OCI-M2 (cell line): ENCODE measurements around the gene FBXO11.
"Not testable (repeated sequence)": the region's sequence is repeated elsewhere in the genome, so short reads cannot be mapped to it uniquely, and the experiment has no call there.

ENCODE experiments used
- DNase-seq: peaks from one replicate; lab custom pipeline; 2025; ENCODE audit not compliant: unreplicated experiment; lab: John Stamatoyannopoulos, UW

Gene FBXO11

GRCh38 chr2:47906157-47907038 is at the start of gene FBXO11:
Gene FBXO11 (minus strand): TSS chr2:47906498. CDS start chr2:47905720, 778 bp downstream.
- peak; percentile 86 for DNase-seq

DNA sequence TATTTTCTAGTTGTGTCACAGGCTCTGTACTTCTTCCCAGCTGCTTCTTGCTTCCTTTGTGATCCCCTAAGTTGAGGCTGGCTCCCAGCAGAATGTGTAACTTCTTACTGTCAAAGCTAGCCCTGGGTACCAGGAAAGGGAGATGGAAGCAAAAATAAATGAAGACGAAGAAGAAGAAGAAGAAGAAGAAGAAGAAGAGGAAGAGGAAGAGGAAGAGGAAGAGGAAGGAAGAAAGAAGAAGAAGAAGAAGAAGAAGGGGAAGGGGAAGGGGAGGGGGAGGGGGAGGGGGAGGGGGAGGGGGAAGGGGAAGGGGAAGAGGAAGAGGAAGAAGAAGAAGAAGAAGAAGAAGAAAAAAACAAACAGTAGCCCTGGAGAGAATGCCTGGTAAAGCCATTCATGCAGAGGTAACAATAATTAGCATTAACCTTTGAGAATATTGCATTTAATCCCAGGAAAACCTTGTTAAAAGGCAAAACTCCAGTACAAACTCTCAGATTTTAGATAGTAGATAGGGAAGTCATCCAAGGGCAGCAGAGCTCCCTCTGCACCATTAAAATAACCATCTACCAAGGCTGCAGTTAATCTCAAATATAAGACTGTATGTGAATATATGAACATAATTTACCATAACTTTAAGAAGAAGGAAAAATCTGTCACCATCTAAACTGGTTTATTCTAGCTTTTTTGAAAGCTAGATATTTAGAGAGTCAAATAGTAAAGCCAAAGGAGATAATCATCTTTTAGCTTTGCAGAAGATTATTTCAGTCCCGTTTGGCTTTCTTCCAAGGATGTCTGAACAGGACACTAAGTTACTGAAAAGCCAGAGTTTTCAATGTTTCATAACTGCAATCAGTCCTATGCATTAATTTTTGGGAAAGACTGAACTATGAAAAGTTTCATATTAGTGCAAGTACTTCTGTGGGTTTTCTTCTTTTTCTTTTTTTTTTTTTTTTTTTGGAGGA is 44.3 kb upstream of the FBXO11 start:
- DNase-seq, result no peak

DNA sequence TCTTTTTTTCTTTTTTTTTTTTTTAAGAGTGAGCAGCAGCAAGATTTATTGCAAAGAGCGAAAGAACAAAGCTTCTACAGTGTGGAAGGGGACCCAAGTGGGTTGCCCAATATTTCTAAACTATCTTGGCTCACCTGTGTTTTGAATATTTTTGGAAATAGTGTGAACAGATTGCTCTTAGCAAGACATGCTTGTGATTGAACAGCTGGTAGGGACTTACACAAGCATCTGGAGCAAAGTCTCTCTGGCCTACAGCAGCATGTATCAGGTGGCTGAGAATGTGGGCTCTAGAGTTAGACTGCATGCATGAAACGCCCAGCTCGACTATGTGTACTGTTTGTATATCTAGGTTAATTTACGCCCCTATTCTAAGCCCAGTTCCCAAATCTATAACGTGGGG is 40.3 kb upstream of the FBXO11 start:
- no peak for DNase-seq

DNA sequence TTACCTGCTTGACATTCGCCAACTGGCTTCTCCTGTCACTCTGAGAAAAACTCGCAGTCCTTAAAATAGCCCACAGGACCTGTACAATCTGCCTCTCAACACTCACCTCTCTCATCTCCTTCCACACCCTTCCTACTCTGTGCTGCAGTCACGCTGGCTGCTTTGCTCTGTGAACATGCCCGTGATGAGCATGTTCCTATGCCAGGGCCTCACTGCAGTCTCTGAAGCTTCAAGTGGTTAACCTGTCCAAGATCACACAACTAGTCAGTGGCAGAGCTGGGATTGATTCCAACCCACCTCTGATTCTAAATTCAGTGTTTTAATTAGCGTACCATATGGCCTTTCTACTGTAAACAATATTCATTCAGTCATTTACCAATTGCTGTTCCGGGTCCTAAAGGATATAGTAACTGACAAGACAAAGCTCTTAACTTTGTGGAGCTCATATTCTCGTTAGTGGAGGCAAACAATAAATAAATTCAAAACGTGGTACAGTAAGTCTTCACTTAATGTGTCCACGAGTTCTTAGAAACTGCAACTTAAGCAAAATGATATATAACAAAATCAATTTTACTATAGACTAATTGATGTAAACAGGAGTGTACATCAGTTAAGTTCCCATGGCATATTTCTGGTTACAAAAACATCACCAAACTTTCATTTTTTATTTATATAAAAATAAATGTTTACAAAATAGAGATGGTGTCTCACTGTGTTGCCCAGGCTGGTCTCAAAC is 38.9 kb upstream of the FBXO11 start:
- DNase-seq, result no peak

DNA sequence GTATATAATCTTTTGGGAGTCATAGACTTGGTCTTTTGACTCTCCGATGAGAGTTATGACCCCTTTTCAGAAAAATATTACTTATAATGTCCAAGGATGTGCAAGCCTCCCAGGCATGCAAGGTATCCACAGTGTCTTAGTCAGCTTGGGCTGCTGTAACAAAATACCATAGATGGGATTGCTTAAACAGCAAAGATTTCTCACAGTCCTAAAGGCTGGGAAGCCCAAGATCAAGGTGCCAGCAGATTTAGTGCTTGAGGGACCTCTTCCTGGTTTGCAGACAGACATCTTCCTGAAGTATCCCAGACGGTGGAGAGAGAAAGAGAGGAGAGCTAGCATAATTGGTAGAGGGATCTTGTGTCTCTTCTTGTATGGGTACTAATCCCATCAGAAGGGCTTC is 35.6 kb upstream of the FBXO11 start:
- DNase-seq, result no peak

- no peak for DNase-seq
Measured at GRCh38 chr2:47937677-47938076, 31.4 kb upstream of the FBXO11 start.

DNA sequence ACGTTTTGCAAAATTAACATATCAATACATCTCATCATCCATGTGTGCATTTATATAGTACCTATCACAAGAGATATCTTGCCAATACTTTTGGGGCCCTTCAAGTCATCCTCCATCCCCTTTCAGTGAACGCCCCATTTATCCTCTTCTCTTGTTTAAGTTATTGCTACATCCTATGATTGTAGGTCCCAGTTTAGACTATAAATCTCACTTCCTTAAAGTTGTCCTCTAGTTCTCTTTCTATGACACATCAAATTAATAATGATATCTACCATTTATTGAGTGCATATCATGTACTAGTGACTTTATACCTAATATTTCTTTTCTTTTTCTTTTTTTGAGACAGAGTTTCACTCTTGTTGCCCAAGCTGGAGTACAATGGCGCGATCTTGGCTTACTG is 28.8 kb upstream of the FBXO11 start:
- DNase-seq, result no peak

- no peak for DNase-seq
Measured at GRCh38 chr2:47918043-47918442, 11.7 kb upstream of the FBXO11 start.

DNA sequence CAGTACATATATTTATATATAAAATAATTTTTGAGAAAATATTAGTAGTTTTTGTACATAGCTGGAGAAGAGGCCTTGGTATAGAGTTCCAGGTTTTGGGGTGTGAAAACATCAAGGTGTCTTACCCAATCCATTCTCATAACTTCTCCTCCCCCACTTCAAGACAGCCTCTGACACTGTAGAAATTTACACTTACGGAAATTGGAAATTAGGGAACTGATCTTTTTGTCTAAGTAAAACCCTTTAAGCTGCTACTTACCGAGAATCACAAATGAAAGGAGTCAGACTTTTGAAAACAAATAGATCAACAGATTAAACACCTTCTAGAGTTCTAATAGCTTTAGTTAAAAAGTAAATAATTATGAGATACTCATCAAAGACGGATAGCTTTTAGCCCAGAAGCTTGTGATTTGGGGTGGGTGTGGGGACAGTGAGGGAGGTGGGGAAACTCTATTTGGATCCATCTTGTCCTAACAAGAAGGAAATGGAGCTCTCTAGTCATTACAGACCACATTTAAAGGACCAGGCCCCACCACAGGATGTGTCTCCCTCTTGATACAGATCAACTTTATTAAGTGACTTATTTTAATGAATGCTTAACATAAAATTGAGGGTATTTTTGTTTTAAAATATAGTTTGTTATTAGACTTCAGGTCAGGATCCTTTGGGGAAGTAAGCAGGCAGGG is 11.1 kb upstream of the FBXO11 start:
- no peak for DNase-seq

- DNase-seq, result no peak
Measured at GRCh38 chr2:47916412-47916811, 10.1 kb upstream of the FBXO11 start.

GRCh38 chr2:47910662-47911061 is 4.4 kb upstream of the FBXO11 start:
- not testable (repeated sequence) for DNase-seq

DNA sequence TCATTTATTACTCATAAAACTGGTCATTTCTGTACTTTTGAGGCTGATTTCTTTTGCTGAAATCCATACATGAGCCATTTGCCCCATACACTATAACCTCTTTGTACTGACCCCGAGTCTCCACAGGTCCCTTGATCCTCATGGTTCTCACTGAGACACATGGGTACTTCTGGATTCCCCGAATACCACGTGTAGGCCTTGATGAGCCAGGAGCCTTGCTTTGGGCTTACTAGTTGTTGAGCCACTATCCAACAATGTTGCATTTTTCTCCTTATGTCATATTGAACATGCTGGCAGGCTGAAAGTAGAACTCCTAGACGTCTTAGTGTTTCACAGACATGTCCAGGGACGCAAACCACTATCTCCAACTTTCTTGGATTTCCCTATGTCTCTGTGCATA is 2.4 kb upstream of the FBXO11 start:
- DNase-seq, result no peak

- no peak for DNase-seq
Measured at GRCh38 chr2:47907039-47907781, 912 bp upstream of the FBXO11 start.

DNA sequence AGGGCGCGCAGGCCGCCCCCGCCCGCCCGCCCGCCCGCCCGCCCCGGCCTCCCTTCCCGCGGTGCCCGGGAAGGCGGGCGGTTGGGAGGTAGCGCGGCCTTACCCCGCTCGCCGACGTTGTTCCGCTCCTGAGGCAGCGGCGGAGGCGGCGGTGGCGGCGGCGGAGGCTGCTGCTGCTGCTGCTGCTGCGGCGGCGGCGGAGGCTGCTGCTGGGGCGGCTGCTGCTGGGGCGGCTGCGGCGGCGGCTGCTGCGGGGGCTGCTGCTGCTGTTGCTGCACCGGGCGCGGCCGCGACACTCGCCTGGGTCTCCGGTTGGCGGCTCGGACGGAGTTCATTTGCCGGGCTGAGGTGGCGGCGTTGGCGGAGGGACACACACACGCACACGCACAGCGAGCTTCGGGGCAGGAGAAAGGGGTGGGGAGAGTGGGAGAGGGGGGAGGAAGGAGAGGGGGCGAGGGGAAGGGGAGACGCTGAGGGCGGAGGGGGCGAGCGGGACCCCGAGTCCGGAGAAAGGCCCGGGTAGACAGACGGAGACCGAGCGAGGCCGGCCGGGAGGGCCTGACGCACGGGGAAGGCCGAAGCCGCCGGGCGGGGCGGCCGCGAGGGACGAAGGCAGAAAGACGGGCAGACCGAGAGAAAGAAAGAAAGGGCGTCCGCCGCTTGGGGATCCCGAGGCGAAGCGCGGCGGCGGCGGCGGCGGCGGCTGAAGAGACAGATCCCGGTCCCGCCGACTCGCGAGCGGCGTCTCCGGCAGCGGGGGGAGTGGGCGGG is 727 bp downstream of the FBXO11 start:
- DNase-seq, result no peak

DNA sequence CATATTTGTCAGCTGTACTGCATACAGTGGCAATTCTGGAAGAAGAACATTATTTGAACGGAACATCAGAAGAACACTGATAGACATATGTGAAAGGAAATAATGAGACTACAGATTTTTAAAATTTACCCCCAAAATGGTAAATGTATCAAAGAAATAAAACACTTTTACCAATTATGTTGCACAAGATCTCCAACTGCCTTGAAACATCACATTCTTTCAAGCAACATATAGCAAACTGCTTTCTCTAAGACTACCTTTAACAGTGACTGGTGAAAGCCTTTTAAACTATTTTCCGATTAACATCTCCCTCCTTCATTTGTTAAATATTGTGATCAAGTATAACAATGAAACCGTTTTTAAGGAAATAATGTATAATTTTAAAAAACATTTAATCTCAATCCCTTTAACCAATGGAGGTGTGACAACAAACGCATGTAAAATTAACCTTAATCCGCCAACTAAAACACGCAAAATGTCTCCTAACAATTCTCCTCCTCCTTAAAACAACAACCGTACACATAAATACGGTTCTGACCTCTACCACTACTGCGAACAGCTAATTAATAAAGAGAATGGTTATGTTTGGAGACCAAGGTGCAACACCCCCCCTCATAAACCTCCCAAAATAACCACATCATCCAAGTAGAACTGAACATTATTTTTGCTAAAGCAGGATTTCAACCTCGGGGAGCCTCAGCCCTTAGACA is 2.4 kb downstream of the FBXO11 start:
- no peak for DNase-seq

DNA sequence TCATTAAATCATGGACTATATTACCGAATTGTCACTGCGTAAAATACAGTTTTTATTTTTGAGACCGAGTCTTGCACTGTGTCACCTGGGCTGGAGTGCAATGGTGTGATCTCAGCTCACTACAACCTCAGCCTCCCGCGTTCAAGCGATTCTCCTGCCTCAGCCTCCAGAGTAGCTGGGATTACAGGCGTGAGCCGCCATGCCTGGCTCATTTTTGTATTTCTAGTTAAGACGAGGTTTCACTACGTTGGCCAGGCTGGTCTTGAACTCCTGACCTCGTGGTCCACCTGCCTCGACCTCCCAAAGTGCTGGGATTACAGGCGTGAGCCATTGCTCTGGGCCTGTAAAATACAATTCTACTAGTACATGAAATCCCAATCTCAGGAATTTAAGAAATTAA is 4.4 kb downstream of the FBXO11 start:
- DNase-seq, result not testable (repeated sequence)

DNA sequence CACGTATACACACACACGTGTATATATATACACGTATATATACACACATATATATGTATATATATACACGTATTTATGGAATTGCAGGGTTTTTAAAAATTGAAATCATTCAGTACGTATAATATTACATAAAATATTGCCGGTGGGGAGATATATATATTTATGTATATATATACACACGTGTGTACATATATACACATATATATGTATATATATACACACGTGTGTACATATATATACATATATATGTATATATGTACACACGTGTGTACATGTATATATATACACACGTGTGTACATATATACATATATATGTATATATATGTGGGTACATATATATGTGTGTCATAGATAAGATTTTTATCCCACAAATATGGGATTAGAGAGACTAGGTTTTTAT is 5.4 kb downstream of the FBXO11 start:
- DNase-seq, result no peak
